H1 (cell line): ENCODE measurements around the gene AGBL5. TPM values are rescaled to one million over a fixed set of nuclear protein-coding genes. Genes with fewer than 3 reads are reported as not detected.

Source experiments
- RXRA ChIP-seq: IDR thresholded peaks from 2 replicates; pipeline ENCODE4 v1.6.1; 2011; ENCODE audit warnings: low read depth, mild to moderate bottlenecking, low read length, moderate library complexity; ENCODE audit not compliant: insufficient read depth
- polyA plus RNA-seq, 7 experiments: library from polyadenylated mRNA; depleted of rRNA in 3 of 7; stranded (reverse) in 5 of 7; unstranded in 2 of 7; fragments of >200 nt in 5 of 7; fragments of 200-250 nt in 2 of 7; gene quantifications; 1 replicate in 5 of 7; 2 replicates in 1 of 7; 4 replicates in 1 of 7; pipeline versions ENCODE4 v1.2.1 to v1.2.3, GENCODE V29; 2011 to 2013; ENCODE audit warnings: missing spikeins in 2 of 7, mixed read lengths in 2 of 7
- total RNA-seq: library from RNA; stranded (reverse); fragmentation: NEBNext Ultra II Directional; extraction: Animal tissue kit (Norgen Biotek cat#: 25700); gene quantifications from 2 replicates; pipeline ENCODE4 v1.2.1, GENCODE V29; 2021

AGBL5 gene
- total and polyA plus RNA-seq, 2 of the 8 experiments (the other 6 are each of a cell fraction or from before 2014, with no cell fraction given), result 45.4 to 62.0 TPM

GRCh38 chr2:27057184-27057583 lies 5.7 kb downstream of the AGBL5 start (continued):
- TF ChIP-seq RXRA, result no peak
